GM21786 (cell line): ENCODE data around the gene LRRC32.

Source experiments
- ATAC-seq: cut with Tn5 transposase; IDR thresholded peaks from one replicate; pipeline ENCODE4 v1.9.1; 2021; ENCODE audit not compliant: unreplicated experiment

The LRRC32 gene

GRCh38 chr11:76699451-76700091, 29.0 kb upstream of the LRRC32 start:
- no peak for ATAC-seq

GRCh38 chr11:76698321-76699043, 27.9 kb upstream of the LRRC32 start:
- no peak for ATAC-seq

- ATAC-seq: no peak
These were observed 26.2 kb upstream of the LRRC32 start for GRCh38 chr11:76696756-76697155.

GRCh38 chr11:76695771-76696170, 25.2 kb upstream of the LRRC32 start:
- ATAC-seq: no peak

GRCh38 chr11:76695133-76695532, 24.6 kb upstream of the LRRC32 start:
- ATAC-seq: no peak

GRCh38 chr11:76694664-76695063, 24.1 kb upstream of the LRRC32 start:
- no peak for ATAC-seq

- ATAC-seq: no peak
These were observed 23.3 kb upstream of the LRRC32 start for GRCh38 chr11:76693806-76694205.

- ATAC-seq: no peak
These were observed 22.4 kb upstream of the LRRC32 start for GRCh38 chr11:76692956-76693355.

GRCh38 chr11:76691655-76692054, 21.1 kb upstream of the LRRC32 start:
- ATAC-seq: no peak

GRCh38 chr11:76690736-76691135, 20.2 kb upstream of the LRRC32 start:
- ATAC-seq: no peak

GRCh38 chr11:76689313-76690260, 19.0 kb upstream of the LRRC32 start:
- ATAC-seq: no peak

- ATAC-seq: no peak
These were observed 17.6 kb upstream of the LRRC32 start for GRCh38 chr11:76688146-76688545.

GRCh38 chr11:76686261-76687079, 15.9 kb upstream of the LRRC32 start:
- peak; percentile 52 for ATAC-seq

- no peak for ATAC-seq
These were observed 15.3 kb upstream of the LRRC32 start for GRCh38 chr11:76685831-76686230.

GRCh38 chr11:76685237-76685636, 14.7 kb upstream of the LRRC32 start:
- ATAC-seq: no peak

GRCh38 chr11:76684516-76684915, 14.0 kb upstream of the LRRC32 start:
- ATAC-seq: no peak

- ATAC-seq: no peak
These were observed 12.9 kb upstream of the LRRC32 start for GRCh38 chr11:76683161-76684095.

GRCh38 chr11:76682684-76683083, 12.1 kb upstream of the LRRC32 start:
- no peak for ATAC-seq

- no peak for ATAC-seq
These were observed 11.6 kb upstream of the LRRC32 start for GRCh38 chr11:76682106-76682505.
